ENCODE measurements around the gene TNS1. TPM values are rescaled to one million over a fixed set of nuclear protein-coding genes. Genes with fewer than 3 reads are reported as not detected.

The TNS1 gene
- total and polyA plus RNA-seq, 9 of the 15 experiments (the other 6 are each of a cell fraction or from before 2014, with no cell fraction given), result 0.13 to 2.7 (median 0.77) TPM

GRCh38 chr2:217846321-217846743, 156.5 kb downstream of the TNS1 start:
- Histone ChIP-seq H3K9me1 (ENCODE audit: control insufficient read depth, insufficient read depth, low read length) (no peaks in the 10 kb centered on the region), H3K4me3 (no peak overlapping the region), H3K4me2 (ENCODE audit: insufficient read depth, low read length) (no peak overlapping the region), H3K27ac (ENCODE audit: extremely low read depth, low read depth, low read length) (no peak overlapping the region), H3K27me3 (ENCODE audit: control insufficient read depth in 2 of 2, insufficient read depth in 2 of 2, low read length in 2 of 2) (peaks cover 0 to 12% of the 10 kb centered on the region in 2 experiments; a peak in 2 of 5 replicates), H4K20me1 (replicated peaks; ENCODE audit: control insufficient read depth, insufficient read depth, low read length) (no peaks in the 10 kb centered on the region), H3K4me1 (replicated peaks in 1 of 2; ENCODE audit: control insufficient read depth in 2 of 2, insufficient read depth in 2 of 2, low read length in 2 of 2) (peaks cover 25 to 33% of the 10 kb centered on the region in 2 experiments; a peak in 4 of 5 replicates), H3K36me3 (ENCODE audit: control insufficient read depth, insufficient read depth, low read length) (no peaks in the 10 kb centered on the region), H3K9ac (ENCODE audit: insufficient read depth in 1 of 2, low read depth in 2 of 2, low read length in 2 of 2) (no peak overlapping the region), H3K79me2 (ENCODE audit: control insufficient read depth, insufficient read depth, low read length) (peaks cover 1% of the 10 kb centered on the region; the same call in 1 of the 3 replicates), H2AFZ (ENCODE audit: low read depth, low read length) (no peak overlapping the region), H3K9me3 (replicated peaks; ENCODE audit: control insufficient read depth, insufficient read depth, low read depth, low read length) (peaks cover 11% of the 10 kb centered on the region)
- ChIA-PET POLR2A (interaction anchor here (0.8 kb wide), 1 partner anchor 54 kb away, joined by 4 read pairs; no protein-coding TSS in a partner anchor), CTCF (ENCODE audit: low intra/inter-chr PET ratio) (no interaction called here)
- BruUV-seq (replicated peaks), result no TSS peak
- no peak for TF ChIP-seq ZBTB7A (IDR thresholded peaks at IDR 0.05; ENCODE audit: borderline replicate concordance, control insufficient read depth, low read depth, low read length)
- no peak for TF ChIP-seq POLR3G (IDR thresholded peaks at IDR 0.05; ENCODE audit: extremely low read depth, insufficient read length, insufficient replicate concordance)
- TF ChIP-seq LEF1 (IDR thresholded peaks at IDR 0.05), result no peak
- TF ChIP-seq SRSF1 (IDR thresholded peaks at IDR 0.05; ENCODE audit: low read depth, low read length), result no peak
- no peak for TF ChIP-seq MITF (IDR thresholded peaks at IDR 0.05)
- TF ChIP-seq GATAD2A (IDR thresholded peaks at IDR 0.05), result no peak
- TF ChIP-seq DDX20 (tag; IDR thresholded peaks at IDR 0.05; ENCODE audit: low read depth), result no peak
- no peak for TF ChIP-seq ZNF24 (IDR thresholded peaks at IDR 0.05)
- no peak for TF ChIP-seq GTF2E2 (tag; IDR thresholded peaks at IDR 0.05)
- TF ChIP-seq, protein P1, sequence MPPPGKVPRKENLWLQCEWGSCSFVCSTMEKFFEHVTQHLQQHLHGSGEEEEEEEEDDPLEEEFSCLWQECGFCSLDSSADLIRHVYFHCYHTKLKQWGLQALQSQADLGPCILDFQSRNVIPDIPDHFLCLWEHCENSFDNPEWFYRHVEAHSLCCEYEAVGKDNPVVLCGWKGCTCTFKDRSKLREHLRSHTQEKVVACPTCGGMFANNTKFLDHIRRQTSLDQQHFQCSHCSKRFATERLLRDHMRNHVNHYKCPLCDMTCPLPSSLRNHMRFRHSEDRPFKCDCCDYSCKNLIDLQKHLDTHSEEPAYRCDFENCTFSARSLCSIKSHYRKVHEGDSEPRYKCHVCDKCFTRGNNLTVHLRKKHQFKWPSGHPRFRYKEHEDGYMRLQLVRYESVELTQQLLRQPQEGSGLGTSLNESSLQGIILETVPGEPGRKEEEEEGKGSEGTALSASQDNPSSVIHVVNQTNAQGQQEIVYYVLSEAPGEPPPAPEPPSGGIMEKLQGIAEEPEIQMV (tag; conservative IDR thresholded peaks at IDR 0.05; ENCODE audit: low read depth), result no peak
- no peak for ATAC-seq
- no peak for DNase-seq (ENCODE audit: extremely low read depth in 1 of 4, low spot score in 3 of 4)
- 0% methylated on average over 3 of the region's 3 CpGs for WGBS (ENCODE audit: insufficient coverage, low coverage, missing lambda C conversion rate)
- in situ Hi-C loops (cut with MboI) (no loop called here), intact Hi-C loops (cut with micrococcal nuclease) (no loop called here)
- FAIRE-seq, result no peak

All from K562 (cell line).